NCI-H1694 treated with DMSO at 0.1 percent for 48 hours (cell line): ENCODE measurements around the gene SNX14.
"Not testable (repeated sequence)": the region's sequence is repeated elsewhere in the genome, so short reads cannot be mapped to it uniquely, and the experiment has no call there.

Experiments used
- DNase-seq: peaks from one replicate; lab custom pipeline; 2025; lab: John Stamatoyannopoulos, UW

The SNX14 gene

DNA sequence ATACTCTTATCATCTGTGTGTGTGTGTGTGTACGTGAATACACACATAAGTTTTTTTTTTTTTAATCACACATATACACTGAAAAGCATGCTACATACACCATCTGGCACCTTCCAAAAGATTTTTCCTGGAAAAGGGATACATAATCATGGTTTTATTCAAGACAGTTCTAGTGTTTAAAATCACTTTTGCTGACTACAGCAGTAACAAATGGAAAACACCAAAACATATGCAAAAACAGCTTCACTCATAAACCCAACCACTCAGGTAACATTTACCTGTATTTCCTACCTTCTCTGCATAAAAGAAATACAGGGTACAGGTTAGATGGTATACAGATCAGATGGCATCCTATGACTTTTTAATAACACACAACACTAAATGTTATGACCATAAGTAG lies 2.5 kb downstream of the SNX14 start:
- DNase-seq: no peak

DNA sequence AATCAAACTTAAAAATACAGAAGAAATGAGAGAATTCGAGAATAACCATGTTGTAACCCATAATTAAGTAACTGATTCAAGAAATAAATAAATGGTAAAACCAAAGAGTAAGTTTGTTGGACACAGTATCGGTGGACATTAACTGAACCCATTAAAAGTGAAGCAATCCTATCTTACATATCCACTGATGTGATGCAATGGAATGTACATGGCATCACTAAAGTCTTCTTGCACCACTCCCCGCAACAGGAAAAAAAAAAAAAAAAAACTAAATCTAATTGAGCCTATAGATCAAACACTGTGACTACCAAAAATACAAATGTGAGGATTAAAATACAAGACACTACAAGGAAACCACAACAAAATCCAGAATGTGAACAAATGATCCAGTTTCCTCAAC lies 7.9 kb downstream of the SNX14 start:
- no peak for DNase-seq

DNA sequence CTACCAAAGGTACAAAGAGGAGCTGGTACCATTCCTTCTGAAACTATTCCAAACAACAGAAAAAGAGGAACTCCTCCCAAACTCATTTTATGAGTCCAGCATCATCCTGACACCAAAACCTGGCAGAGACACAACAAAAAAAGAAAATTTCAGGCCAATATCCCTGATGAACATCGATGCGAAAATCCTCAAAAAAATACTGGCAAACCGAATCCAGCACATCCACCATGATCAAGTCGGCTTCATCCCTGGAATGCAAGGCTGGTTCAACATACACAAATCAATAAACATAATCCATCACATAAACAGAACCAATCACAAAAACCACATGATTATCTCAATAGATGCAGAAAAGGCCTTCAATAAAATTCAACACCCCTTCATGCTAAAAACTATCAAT lies 10.8 kb downstream of the SNX14 start:
- DNase-seq: not testable (repeated sequence)

DNA sequence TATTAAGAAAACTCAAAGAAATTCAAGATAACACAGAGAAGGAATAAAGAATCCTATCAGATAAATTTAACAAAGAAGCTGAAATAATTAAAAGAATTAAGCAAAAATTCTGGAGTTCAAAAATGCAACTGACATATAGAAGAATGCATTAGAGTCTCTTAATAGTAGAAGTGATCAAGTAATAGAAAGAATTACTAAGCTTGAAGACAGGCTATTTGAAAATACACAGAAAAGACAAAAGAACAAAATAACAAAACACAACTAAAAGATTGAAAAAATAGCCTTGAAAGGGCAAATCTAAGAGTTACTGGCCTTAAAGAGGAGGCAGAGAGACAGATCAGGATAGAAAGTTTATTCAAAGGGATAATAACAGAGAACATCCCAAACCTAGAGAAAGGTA lies 12.1 kb downstream of the SNX14 start:
- no peak for DNase-seq

DNA sequence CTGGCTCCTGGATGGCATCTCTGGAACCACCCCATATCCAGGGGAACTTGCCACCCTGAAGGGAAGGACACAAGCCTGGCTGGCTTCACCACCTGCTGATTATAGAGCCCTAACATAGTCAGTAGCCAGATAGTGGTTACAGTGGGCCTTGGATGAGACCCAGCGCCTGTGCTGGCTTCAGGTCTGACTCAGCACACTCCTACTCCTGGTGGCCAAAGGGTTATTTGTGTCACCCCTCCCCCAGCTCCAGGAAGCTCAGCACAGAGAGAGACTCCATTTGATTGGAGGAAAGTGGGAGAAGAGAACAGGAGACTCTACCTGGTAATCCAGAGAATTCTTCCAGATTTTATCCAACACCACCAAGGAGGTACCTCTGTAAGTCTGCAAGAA lies 12.8 kb downstream of the SNX14 start:
- no peak for DNase-seq

DNA sequence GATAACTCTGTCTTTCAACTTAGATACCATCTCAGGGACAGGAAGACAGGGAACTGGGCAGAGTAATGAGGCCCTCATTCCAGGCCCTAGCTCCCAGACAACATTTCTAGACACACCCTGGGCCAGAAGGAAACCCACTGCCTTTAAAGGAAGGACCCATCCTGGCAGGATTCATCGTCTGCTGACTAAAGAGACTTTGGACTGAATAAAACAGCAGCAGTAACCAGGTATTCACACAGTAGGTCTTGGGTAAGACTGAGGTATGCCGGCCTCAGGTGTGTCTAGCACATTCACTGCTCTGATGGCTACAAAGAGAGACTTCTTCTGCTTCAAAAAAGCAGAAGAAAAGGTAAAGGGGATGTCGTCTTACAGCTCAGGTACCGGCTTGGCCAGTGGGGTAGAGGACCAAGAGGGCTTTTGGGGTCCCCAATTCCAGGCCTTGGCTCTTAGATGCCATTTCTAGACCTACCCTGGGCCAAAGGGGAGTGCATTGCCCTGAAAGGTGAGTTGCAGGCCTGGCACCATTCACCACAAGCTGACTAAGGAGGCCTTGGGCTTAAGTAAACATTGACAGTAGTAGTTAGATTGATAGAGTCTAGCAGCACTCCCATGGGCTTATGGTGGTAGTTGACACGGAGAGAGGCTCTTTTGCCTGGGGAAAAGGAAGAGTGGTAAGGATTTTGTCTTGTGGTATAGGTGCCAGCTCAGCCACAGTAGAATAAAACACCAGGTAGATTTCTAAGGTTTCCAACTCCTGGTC lies 13.4 kb downstream of the SNX14 start:
- no peak for DNase-seq

DNA sequence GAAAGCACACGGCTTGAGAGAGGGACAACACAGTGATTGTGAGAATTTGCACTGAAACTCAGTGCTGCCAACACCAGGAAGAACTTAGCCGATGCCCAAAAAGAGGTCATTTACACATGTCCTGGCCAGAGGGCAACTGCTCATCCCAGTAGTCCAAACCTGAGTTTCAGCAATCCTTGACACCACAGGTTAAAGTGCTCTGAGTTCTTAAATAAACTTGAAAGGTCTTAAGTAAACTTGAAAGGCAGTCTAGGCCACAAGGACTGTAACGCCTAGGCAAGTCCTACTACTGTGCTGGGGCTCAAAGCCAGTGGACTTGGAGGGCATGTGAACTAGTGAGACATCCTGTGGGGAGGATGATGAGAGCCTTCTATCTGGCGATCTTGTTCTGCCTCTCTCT lies 14.1 kb downstream of the SNX14 start:
- DNase-seq: no peak

DNA sequence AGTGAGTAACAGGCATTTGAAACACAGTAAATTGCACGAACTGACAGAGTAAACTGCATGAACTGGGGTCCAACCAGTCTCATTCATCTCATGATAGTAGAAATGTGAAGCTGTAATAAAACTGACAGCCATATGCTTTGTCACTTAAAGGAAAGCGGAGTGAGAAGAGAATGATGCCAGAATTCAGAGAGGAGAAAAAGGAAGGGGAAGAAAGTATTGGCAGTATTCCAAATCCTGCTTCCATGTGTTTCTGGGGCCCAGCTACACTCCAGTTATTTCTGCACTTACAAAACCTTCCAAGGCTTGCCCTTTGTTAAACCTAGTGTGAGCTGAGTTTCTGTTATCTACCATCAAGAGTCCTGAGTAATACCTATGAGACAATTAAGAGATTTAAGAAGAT lies 17.2 kb downstream of the SNX14 start:
- no peak for DNase-seq

DNA sequence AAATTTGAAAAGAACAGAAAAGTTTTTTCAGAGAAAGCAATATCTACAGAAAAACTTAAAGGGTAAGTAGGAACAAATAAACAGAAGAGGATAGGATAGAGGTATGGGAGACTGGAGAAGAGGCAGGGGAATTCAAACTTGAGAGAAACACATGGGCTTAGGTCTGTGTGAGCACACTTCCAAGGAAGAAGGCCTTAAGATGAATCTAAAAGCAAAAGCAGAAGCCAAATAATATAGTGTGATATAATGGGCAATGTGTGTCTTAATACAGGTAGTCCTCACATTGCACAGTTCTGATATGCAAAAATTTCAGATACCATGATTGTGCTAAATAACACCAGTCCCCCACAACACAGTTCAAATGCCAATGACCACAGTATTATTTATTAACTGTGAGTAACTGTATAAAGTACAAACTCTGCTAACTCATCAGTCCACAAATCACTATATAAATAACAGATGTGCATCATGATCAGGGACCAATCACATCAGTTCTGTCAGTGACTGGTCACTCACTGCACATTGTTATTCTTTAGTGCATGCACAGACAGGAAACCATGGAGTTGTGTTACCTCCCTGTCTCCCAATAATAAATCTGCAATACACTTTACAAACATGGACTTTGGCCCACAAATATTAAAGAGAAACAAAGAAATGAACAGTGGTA lies 18.6 kb downstream of the SNX14 start:
- DNase-seq: no peak

DNA sequence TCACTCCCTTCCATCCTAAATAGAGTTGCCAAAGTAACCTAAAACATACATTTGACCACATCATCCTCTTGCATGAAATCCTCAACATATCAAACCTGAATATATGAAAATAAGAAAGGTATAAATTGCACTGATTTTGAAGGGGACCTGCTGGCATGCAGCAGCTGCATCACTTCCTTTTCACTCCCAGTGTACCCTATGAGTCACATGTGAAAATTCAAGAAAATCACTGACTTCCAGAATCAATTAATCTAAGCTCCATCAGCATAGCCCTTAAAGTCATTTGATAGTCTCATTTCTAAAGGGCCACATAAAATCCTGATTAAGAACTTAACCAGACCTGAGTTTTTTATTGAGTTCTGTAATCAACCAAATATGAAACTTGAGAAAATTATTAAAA lies 24.3 kb downstream of the SNX14 start:
- DNase-seq: no peak

DNA sequence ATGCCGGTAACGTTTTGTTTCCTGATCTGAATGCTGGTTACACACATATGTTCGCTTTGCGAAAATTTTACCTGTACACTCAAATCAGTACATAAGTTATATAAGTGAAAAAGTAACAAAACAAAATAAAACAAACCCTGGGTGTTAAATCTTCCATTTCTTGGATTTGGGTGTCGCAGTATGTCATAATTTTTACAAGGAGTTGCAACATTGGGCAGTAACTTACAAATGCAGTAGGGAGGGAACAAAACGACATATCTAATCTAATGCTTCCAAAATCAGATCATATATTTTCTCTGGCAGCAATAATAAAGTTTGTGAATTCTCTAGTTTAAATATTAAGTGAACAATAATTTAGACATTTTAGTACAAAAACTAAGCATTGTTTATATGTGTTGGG lies 25.2 kb downstream of the SNX14 start:
- DNase-seq: no peak

DNA sequence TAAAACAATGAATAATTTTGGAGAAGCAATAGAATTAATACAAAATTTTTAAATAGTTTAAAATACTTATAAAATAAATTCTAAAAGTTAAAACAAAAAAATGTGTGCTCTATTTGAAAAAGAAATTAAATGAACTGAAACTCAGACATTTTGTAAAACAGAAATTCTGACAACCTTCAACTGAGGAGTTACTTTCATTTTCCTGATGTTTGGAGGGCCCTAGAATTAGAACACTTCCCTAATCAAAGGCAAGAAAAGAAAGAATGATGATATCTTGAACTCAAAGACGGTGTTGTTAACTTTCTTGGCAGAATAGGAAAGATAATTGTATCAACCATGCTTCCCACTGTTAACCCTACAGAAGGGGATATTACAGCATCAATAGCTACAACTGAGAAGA lies 27.9 kb downstream of the SNX14 start:
- no peak for DNase-seq

DNA sequence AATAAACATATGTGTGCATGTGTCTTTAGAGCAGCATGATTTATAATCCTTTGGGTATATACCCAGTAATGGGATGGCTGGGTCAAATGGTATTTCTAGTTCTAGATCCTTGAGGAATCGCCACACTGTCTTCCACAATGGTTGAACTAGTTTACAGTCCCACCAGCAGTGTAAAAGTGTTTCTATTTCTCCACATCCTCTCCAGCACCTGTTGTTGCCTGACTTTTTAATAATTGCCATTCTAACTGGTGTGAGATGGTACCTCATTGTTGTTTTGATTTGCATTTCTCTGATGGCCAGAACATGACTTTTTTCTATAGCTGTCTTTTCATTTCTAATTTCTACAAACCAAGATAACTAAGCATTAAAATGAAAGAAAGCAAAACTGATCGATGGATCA lies 29.4 kb downstream of the SNX14 start:
- not testable (repeated sequence) for DNase-seq

DNA sequence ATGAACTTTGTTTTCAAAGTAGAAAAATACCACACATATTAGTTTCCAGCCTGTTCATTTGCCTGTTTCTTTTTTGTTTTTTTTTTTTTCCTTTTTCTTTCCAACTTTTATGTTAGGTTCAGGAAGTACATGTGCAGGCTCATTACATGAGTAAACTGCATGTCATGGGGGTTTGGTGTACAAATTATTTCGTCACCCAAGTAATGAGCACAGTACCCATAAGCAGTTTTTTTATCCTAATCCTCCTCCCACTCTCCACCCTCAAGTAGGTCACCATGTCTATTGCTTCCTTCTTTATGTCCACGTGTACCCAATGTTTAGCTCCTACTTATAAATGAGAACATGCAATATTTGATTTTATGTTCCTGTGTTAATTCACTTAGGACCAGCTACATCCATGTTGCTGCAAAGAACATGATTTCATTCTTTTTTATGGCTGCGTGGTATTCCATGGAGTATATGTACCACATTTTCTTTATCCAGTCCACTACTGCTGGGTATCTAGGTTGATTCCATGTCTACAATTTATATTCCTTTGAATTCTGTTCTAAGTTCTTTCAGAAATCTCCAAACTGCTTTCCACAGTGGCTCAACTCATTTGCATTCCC lies 31.8 kb downstream of the SNX14 start:
- DNase-seq: no peak

DNA sequence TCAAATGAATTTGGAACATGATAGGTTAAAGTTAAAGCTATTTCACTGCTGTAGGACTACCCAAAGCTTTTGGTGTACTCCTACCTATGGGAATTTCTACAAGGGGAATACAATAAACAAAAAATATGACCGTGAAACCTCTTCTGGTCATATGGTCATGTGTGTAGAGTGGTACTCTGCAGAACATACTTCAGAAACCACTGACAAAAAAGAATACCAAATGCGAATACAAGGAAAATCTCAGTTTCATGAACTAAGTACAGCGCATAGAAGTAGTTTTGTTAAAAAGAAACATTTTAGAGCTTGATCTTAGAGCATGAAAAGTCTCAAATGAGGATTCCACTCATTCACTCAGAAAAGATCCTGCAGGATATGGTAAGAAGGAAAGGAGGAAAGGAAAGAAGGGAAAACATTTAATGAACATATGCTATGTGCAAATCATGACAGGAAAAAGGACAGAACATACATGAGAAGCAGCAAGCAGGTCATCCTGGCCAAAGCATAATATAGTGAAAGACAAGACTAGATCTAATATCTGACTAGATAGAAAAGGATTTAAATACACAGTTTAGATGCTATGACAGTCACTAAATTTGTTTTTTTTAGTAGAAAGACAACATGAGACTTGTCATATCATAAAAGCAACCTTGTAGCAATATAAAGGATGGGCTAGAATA lies 36.5 kb downstream of the SNX14 start:
- no peak for DNase-seq

DNA sequence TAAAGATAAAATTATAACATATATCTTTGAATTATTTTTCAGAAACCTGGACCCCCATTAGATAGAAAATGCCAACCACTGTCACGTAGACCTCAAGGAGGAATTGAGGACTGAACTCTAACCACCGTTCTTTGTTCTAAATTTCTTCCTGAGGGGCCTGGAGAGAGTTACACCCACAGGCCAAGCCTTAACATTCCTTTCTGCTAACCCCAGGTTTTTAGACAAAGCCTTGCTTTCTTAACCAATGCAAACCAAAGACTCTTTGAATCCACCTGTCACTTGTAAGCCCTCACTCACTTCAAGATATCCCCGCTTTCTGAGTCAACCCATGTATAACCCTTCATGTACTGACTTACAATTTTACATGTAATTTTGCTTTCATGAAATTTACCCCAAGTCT lies 41.0 kb downstream of the SNX14 start:
- DNase-seq: no peak

DNA sequence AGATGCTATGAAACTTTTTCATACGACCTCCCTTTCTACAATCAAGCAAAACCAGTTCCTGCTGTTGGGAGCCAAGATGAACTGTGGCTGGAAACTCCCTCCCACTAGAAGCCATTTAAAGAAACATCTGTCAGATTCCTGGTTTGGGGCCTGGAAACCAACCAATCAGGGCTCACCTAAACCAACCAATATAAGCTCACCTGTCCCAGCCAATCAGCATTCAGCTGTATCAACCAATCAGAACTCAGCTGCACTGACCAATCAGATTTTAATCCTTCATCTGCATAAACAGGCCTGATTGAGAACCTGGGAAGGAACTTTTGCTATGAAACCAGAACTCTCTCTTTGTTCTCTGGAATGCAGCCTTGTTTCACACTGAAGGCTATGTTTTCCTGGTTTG lies 42.4 kb downstream of the SNX14 start:
- no peak for DNase-seq

DNA sequence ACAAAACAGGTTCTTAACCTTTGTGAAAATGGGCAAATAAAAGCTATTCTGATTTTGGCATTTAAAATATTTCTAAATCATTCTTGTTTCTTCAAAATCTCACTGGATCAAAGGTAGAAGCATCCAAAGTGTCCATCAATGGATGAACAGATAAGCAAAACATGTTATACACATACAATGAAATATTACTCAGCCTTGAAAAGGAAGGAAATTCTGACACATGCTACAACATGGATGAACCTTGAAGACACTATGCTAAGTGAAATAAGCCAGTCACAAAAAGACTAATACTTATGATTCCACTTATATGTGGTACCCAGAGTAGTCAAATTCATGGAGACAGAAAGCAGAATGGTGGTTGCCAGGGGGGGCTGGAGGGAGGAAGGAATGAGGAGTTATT lies 45.9 kb downstream of the SNX14 start:
- DNase-seq: no peak

DNA sequence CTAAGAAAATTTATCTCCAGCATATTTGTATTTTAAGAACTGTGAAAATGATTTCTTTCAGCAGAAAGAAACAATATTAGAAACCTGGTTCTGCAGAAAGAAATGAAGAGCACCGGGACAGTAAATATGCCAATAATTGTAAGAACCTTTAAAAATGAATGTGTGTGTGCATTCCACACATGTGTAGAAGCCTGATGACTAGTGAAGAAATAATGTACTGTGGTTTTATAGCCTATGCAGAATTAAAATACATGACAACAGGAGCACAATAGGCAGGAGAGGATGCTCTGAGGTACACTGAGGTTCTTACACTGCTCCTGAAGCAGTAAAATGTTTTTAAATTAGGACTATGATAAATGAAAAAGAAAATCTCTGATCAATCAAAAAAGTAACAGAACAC lies 48.9 kb downstream of the SNX14 start:
- no peak for DNase-seq

DNA sequence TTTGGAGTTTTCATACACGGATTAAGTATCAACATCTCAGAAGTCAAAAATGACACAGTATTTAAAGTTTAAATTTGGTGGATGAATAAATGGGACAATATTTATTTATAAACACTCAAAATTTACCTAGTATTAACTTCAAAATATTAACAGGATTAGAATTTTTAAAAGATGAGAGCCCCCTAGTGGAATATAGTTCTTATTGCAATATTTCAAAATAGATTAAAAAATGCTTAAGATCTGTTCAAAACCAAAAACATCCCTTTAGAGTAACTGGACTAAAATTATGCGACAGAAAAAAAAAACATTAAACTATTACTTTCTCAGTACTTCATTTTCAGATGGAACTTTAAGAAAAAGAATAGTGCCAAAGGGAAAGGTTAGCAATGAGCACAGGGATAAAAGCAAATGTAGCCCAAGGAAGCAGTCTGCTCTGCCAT lies 56.6 kb downstream of the SNX14 start:
- peak; percentile 4 for DNase-seq

DNA sequence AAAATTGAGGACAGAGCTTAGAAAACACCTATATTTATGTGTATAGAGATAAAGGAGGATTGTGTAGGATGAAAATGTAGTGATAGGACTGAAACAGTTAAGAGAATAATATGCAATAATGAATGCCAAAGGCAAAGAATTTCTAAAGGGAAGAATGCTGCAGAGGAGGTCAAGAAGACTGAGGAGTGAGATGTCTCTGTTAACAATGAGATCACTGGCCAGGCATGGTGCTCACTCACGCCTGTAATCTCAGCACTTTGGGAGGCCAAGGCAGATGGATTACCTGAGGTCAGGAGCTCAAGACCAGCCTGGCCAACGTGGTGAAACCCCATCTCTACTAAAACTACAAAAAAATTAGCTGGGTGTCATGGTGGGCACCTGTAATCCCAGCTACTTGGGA lies 69.4 kb downstream of the SNX14 start:
- not testable (repeated sequence) for DNase-seq

DNA sequence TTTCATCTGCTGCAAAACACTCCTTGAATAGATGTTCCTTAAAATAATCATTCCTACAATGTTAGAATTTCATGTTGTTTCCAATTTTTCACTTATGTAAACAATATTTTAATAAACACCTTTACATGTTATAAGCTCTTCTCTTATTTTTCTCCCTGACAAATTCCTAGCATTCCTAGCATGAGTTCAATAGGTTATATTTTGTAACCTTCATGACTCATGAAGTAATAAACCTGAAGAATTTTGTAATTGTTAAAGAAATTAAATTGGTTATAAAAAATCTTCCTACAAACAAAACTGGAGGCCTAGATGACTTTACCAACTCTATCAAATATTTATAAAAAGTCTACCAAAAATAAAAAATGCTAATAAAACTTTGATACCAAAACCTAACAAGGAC lies 77.5 kb downstream of the SNX14 start:
- DNase-seq: no peak
